HG03469 (cell line): Measurements from ENCODE around the gene SPEG.
A peak's percentile ranks its signal among the peaks of the same experiment; 100 is the strongest.
"Not testable (repeated sequence)": the region's sequence is repeated elsewhere in the genome, so short reads cannot be mapped to it uniquely, and the experiment has no call there.

Experiments
- ATAC-seq: cut with Tn5 transposase; IDR thresholded peaks from one replicate; pipeline ENCODE4 v1.9.1; 2021; ENCODE audit warnings: mild to moderate bottlenecking, moderate library complexity, moderate number of reproducible peaks; ENCODE audit not compliant: unreplicated experiment

Gene SPEG

DNA sequence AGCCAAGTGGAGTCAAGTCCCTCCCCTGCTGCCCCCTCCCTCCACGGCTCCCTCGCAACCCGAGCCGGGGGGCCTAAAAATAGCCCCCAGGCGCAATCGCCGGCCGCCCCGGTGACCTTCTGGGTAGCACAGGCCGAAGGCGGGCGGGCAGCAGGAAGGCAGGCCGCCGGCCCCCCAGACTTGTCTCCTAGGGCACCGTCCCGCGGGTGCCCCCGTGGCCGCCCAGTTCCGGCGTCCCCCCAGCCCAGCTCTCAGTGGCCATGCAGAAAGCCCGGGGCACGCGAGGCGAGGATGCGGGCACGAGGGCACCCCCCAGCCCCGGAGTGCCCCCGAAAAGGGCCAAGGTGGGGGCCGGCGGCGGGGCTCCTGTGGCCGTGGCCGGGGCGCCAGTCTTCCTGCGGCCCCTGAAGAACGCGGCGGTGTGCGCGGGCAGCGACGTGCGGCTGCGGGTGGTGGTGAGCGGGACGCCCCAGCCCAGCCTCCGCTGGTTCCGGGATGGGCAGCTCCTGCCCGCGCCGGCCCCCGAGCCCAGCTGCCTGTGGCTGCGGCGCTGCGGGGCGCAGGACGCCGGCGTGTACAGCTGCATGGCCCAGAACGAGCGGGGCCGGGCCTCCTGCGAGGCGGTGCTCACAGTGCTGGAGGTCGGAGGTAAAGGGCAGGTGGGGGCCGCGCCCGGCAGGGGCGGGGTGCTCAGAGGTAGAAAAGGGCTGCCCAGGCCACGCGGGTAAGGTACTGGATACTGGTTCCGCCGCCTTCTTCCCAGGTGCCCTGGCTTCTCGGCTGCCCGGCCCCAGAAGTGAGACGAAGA, at the start of gene SPEG:
SPEG (plus strand) TSS at position 126 of the 808 bp plus-strand sequence; CDS start at position 261, 135 bp downstream.
- no peak for ATAC-seq

DNA sequence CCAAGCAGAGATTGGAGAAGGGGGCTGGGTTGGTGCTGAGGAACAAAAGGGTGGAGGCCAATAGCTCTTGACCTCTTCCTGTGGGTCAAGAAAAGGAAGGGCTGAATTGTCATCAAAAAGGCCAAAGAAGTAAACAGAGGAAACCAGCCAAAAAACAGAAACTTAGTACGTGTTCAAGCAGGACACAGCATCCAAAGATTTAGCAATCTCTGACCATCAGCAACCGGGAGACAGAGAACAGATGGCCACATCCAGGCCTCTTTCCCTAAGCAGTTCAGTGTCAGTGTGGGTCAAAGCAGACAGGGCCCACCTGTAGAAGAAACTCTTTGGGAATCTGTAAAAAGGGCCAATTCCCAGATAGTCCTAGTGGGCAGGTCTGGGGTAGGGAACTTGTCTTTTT, 49.8 kb upstream of the SPEG start:
- ATAC-seq, result no peak

DNA sequence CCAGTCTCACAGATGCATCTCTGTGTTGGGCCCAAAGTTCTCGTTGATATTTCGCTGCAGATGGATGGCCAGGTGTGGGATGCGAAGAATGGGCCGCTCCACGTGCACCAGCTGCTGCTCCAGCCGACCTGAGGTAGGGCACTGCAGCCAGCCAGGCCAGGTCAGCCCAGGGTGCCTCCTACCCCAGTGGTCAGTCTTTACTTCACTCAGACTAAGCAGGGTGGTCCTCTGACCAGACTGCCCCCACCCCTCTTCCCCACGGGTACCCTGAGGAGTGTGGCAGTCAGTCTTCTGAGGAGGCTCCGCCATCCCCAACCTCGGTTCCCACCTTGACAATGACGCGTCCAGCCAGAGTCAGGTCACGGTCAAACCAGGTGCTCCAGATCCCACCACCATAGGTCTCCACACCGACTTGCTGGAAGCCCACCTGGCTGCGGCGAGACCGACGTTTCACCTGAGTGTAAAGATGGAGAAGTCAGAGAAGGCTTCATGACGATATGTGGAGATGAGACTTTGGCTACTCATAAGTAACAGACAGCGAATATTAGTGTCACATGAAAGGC, 48.6 kb upstream of the SPEG start:
- ATAC-seq, result no peak

DNA sequence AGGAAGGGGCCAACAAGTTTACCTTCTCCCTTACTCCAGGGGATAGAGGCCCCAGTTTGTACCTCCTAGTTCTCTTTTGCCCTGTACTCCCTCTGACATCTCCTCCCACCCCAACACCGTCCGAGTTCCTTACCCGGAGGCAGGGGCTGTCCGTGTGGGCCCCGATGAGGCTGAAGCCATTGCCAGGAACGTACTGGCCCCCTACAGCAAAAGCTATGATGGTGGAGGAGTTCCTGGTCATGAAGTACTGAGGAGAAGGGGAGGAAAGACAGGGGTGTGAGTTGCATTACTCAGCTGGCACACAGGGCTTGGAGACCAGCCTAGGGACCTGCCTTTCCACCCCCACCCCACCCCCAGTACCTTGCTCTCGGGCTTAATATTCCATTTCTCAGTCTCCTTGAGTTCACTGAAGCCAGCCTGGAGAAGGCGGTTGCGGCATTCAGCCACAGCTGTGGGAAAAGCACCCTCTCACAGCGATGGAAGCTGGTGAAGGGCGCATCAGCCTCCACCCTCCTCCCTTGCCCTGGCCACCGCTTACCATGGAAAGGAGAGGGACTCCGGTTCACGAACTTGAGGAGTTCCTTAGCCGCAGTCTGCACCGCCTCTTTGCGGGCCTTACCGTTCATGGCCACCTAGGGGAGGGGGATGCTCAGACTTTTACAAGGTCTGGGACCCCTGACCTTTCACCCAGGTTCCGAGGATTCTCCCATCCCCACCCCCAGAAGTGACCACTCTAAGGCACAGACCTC, 47.9 kb upstream of the SPEG start:
- ATAC-seq, result no peak

DNA sequence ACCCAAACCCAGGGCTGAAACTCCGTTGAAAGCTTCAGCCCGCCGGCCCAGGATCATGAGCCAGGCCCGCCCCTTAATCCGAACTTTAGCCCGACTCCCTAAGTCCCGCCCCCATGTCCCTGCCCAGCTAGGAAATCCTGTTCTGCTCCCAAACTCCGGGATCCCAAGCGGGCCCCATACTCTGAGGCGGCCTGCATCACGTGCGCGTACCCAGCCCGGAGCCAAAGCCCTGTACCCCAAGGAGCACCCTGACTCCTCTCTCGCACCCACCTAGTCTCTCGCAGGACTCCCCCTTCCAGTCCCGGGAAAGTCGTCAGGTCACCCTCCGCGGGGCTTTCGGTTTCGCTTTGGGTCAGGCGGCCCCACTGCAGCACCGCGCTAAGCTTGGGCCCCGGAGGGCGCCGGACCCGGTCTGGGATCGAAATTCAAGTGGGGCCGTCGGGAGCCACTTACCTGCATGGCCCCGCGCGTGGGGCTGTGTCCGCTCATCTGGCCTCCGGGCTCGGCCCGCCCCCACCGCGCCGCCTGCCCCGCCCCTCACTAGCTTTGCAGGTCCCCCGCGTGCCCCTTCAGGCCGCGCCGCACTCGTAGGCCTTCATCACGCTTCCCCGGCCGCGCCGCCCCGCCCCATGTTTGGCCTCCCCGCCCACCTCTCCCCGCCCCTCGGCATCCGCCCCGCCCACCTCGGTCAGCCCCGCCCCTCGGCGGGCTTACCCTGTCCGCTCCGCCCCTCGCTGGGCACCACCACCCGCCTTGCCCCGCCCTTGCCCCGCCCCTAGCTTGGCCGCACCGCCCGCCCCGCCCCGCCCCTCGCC, 47.1 kb upstream of the SPEG start, which contains the start of gene DNPEP:
DNPEP (minus strand) TSS at position 607 of the 815 bp plus-strand sequence; CDS start at position 489, 118 bp downstream.
- peak; percentile 35 for ATAC-seq

DNA sequence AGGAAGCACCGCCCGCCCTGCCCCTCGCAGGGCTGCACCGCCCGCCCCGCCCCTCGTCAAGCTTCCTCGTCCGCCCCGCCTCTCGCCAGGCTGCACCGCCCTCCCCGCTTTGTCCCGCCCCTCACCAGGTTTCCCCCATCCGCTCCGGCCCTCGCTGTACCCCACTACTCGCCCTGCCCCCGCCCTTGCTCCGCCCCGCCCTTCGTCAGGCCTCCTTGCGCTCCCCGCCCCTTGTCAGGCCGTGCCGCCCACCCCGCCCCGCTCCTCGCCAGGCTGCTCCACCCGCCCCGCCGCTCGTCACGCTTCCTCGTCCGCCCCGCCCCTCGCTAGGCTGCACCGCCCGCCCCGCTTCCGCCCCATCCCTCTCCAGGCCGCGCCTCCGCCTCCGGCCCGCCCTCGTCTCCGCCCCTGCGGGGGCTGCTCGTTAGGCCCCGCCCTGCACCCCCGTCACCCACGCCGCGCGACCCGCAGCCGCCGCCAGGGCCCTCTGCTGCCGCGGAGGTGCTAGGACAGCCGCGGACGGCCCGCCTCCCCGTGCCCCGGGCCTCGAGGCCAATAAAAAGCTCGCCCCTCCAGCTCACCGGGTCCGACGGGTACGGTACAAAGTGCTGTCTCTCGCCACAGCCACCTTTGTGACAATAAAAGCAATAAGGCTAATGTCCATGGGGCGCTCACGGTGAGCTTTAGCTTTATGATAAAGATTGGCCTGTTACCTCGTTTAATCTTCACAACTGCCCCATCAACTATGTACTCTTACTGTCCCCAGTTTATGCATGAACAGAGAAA, 46.3 kb upstream of the SPEG start:
- ATAC-seq, result peak; percentile 71

DNA sequence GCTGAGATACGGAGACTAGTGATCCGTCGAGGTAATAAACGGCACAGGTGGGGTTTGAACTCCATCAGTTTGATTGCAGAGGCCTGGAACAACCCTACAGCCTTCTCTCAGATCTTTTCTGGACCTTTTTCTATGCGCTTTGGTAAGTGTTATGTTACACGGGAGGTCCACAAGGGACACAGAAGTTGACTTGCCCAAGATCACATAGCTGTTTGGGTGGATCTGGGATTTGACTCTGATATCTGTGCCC, 45.8 kb upstream of the SPEG start:
- ATAC-seq, result no peak

DNA sequence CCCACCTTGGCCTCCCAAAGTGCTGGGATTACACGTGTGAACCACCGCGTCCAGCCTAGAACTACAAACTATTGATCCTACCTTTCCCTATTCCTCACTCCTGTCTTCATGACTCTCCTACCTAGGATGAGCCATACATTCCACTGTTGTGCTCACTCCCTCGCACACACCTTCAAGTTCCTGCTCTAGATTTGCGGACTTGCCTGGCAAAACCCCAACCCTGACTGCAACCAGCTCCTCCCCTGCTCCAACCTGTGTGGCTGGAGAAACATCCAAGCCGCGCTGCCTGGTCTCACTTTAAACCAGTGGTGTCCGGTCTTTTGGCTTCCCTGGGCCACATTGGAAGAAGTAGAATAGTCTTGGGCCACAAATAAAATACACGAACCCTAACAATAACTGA, 41.9 kb upstream of the SPEG start:
- no peak for ATAC-seq

DNA sequence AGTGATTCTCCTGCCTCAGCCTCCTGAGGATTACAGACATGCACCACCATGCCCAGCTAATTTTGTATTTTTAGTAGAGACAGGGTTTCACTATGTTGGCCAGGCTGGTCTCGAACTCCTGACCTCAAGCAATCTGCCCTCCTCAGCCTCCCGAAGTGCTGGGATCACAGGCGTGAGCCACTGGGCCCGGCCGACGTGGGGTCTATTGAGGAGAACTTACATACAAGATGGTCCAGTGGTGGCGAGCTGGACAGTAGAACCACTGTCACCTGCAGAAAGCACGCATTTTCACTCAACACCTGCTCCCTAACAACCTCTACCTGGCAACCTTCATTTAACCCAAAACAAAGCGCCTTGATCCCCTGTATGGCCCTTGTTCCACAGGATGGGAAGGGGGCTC, 39.6 kb upstream of the SPEG start:
- not testable (repeated sequence) for ATAC-seq

DNA sequence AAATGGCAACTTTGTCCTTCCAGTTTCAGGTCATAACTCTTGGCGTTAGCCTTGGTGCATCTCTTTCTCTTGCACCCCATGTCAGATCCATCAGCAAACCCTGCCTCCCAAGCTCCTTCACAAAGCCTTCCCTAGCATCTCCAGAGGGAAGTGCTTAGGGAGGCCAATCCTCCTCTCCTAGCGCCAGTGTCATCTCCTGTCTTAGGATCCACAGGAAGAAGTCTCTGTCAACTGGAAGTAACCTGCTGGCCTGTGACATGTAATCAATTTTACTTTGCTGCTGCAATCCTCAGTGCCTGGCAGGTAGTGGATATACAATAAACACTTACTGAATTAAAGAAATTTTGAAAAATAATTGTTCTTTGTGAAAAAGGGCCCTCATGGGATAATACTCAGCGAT, 39.0 kb upstream of the SPEG start:
- ATAC-seq, result no peak

DNA sequence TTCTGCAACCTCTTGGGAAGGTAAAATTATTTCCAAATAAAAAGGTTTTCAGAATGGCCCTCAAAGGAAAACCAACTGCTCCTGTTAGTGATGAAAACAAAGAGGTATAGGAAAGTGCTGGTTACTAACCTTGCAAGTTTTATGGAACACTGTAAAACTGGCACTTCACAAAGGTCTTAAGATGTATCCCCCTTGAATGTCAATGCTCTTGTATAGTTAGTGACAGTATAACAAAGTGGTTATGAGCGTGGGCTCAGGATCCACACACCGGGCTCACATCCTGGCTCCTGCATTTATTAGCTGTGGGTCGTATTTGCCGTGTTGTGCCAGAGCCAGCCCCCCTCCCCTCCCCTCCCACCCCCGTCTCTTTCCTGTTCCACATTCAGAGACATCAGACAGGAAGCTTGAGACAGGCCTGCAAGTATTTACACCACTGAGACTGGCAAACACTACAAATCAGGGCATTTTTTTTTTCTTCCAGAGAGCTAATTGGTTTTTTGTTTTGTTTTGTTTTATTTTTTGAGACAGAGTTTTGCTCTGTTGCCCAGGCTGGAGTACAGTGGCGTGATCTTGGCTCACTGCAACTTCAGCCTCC, 37.7 kb upstream of the SPEG start:
- ATAC-seq, result no peak

DNA sequence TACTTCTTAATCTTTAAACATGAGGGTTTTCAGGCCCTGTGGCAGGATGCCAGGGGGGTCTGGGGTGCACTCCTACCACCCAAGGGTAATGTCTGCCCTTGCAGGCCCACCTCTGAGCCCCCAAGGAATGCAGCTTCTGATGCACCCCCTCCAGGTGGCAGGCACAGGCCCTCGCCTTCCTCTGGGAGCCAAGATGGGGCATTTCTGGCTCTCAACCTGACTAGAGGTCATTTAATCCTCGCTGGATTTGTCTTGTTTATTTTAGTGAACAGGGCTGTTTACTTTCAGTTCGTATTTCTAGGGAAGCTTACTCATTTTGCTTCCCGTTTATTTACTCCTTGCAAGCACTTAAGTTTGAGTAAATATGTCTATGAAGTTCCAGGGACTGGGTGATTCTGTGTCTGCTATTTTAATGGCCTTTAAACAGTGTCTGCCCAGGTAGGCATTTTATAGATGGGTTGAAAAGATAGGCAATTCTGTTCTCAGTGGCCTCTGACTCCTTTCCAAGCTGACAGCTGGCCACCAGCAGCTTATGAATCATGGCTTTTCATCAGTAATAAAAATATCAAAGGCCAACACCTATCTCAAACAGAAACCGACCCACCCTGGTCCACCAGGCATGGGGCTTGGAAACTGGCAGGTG, 35.8 kb upstream of the SPEG start:
- no peak for ATAC-seq

DNA sequence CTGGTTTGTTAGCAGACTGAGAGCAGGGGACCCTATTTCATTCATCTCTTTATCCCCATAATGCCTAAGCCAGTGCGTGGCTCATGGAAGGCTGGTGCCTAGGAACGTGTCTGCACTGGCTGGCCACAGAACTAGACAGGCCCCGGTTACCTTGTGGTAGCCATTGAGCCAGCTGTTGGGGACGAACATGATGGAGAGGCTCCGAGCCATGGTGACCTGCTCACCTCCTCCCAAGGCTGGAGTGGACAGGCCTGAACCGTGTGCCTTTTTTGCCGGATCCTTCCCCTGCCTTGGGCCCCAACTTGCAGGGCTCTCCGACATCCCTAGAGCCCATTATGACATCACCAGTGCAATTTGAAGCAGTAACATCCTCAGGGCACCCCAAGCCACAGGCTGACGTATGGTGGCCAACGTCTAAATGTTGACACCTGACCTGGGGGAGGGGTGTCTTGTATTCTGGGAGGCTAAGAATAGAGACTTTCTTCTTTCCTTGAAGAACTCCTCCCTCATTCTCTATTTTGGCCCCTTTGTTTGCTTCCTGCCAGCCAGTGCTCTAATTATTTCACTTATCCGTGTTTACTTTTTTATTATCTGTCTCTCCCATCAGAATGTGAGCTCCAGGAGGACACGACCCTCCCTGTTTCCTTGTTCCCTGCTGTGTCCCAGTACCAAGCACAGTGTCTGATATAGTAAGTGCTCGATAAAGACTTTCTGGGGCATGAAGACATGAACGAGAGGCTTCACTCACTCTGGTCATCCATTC, 34.7 kb upstream of the SPEG start:
- ATAC-seq, result no peak

DNA sequence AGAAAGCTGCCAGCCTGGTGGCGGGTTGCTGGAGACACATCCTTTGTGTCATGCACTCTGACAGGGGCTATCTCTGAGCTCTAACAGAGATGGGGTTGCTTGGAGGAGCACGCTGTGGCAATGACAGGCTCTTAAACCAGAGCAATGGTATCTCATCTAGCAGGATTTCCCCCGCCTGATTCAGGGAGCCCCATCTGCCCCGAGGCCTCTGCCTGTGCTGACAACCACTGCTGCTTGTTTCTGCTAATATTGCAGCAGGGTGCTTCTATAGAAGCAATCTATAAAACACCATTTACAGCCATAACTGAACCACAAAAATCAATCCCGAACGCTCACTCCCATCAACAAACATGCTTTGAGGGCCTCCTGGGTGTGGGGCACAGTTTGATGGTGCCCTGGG, 34.1 kb upstream of the SPEG start:
- ATAC-seq, result no peak

DNA sequence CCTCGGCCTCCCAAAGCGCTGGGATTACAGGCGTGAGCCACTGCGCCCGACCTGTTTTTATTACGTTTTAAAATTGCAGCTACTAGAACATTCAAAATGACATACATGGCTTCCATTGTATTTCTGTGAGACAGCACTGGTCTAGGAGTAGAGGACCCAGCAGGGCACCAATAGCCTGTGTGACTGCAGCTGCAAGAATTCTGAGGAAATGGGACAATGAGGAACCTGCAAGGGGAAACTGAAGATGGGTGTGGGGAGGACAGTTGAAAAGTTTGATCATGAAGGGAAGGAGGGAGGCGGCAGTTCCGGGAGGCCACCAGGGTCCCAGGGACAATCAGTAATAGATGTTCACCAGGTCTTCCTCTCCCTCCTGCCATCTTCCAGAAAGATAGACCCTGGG, 33.0 kb upstream of the SPEG start:
- ATAC-seq, result no peak

DNA sequence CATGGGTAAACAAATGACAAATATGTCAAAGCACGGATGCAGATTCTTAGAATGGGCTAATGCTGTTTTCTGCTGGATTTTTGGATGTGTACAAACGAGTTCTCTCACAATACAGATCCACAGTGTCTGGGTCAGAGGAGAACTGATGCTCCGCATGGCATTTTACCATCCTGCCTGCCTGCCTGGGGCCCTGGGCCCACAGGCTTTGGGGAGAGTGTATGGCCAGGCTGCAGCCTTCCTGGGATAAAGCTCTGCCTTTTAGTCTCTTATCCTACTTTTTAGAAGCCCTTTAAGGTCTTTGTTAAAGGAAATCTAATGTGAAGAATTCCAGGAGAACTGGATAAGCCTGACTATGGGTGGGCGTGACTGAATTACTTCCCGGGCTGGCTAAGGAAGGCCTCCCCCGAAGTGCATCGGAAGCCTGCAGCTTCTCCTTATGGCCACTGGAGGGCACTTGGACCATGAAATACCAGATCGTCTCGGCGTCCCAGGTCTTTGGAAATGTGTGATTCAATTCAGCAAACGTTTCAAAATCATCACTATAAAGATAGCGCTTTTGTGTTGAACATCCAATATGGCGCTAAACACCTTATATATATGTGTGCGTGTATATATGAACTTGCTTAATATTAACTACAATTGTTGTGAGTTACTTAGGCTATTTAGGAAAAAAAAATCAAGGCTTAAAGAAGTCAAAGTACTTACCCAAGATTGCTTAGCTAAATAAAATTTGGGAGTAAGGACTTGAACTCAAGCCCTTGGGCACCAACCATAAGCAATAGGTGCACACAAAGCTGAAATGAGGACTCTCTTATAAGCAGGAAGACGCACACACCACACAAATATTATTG, 31.8 kb upstream of the SPEG start:
- peak; percentile 60 for ATAC-seq

DNA sequence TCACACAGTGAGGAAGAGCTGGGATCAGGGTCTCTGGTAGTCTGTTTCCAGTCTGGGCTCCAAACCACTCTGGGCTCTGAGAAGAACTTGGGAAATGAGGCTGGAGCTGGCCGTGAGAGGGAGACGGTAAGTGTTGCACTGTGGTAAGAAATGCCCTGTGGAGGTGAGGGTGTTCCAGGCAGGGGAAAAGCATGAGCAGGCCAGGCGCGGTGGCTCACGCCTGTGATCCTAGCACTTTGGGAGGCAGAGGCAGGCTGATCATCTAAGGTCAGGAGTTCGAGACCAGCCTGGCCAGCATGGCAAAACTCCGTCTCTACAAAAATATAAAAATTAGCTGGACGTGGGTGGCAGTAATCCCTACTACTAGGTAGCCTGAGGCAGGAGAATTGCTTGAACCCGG, 30.8 kb upstream of the SPEG start:
- ATAC-seq, result no peak
